Measurements from ENCODE around the gene CFAP43. TPM values are rescaled to one million over a fixed set of nuclear protein-coding genes. Genes with fewer than 3 reads are reported as not detected.
A peak's percentile ranks its signal among the peaks of the same experiment; 100 is the strongest.

The CFAP43 gene
- total RNA-seq = 0.08 TPM
- long read RNA-seq, partial matches to known transcripts = 0 of 1 reads
- long read RNA-seq, other reads (novel, unspliced or antisense) = 1 of 1 reads

GRCh38 chr10:104231784-104232612 is at the start of gene CFAP43:
Gene CFAP43 (minus strand): TSS chr10:104232364. CDS start chr10:104232246, 118 bp downstream.
- intact Hi-C loops (cut with DNase I) = loop anchor here (2.0 kb wide), 1 partner anchor 23 kb away; the partner anchor contains the start of gene GSTO1
- DNase-seq (ENCODE audit: low spot score) = peak; percentile 99

- intact Hi-C loops (cut with DNase I) = no loop called here
These were observed 49.5 kb upstream of the CFAP43 start for GRCh38 chr10:104281694-104282093.

GRCh38 chr10:104279550-104280259 is 47.5 kb upstream of the CFAP43 start:
- no peak for DNase-seq (ENCODE audit: low spot score)
- intact Hi-C loops (cut with DNase I) = no loop called here

More at GRCh38 chr10:104281694-104282093, 49.5 kb upstream of the CFAP43 start:
- no peak for DNase-seq (ENCODE audit: low spot score)

GRCh38 chr10:104277785-104278184 is 45.6 kb upstream of the CFAP43 start:
- intact Hi-C loops (cut with DNase I) = no loop called here
- DNase-seq (ENCODE audit: low spot score) = no peak

- intact Hi-C loops (cut with DNase I) = no loop called here
- DNase-seq (ENCODE audit: low spot score) = no peak
These were observed 44.0 kb upstream of the CFAP43 start for GRCh38 chr10:104276192-104276591.

GRCh38 chr10:104274762-104275721 is 42.9 kb upstream of the CFAP43 start:
- DNase-seq (ENCODE audit: low spot score) = no peak
- intact Hi-C loops (cut with DNase I) = no loop called here

- no peak for DNase-seq (ENCODE audit: low spot score)
- intact Hi-C loops (cut with DNase I) = no loop called here
These were observed 41.9 kb upstream of the CFAP43 start for GRCh38 chr10:104273899-104274575.

- intact Hi-C loops (cut with DNase I) = no loop called here
- no peak for DNase-seq (ENCODE audit: low spot score)
These were observed 41.1 kb upstream of the CFAP43 start for GRCh38 chr10:104273286-104273685.

- intact Hi-C loops (cut with DNase I) = loop anchor here (10.0 kb wide), 1 partner anchor 144 kb away; the partner anchor contains the start of gene SFR1
- DNase-seq (ENCODE audit: low spot score) = peak; percentile 99
These were observed 36.8 kb upstream of the CFAP43 start, which contains the start of gene GSTO2 for GRCh38 chr10:104268713-104269645. Gene GSTO2 (plus strand): TSS chr10:104269184. CDS start chr10:104274916, 5,732 bp downstream.

- DNase-seq (ENCODE audit: low spot score) = no peak
- intact Hi-C loops (cut with DNase I) = loop anchor here (10.0 kb wide), 1 partner anchor 144 kb away; the partner anchor contains the start of gene SFR1
These were observed 36.2 kb upstream of the CFAP43 start for GRCh38 chr10:104268405-104268712.

- no peak for DNase-seq (ENCODE audit: low spot score)
- intact Hi-C loops (cut with DNase I) = loop anchor here (10.0 kb wide), 1 partner anchor 143 kb away; the partner anchor contains the start of gene SFR1
These were observed 35.7 kb upstream of the CFAP43 start for GRCh38 chr10:104267721-104268404.

GRCh38 chr10:104264783-104265182 is 32.6 kb upstream of the CFAP43 start:
- no peak for DNase-seq (ENCODE audit: low spot score)
- intact Hi-C loops (cut with DNase I) = loop anchor here (10.0 kb wide), 1 partner anchor 140 kb away; the partner anchor contains the start of gene SFR1

- DNase-seq (ENCODE audit: low spot score) = no peak
- intact Hi-C loops (cut with DNase I) = loop anchor here (10.0 kb wide), 1 partner anchor 137 kb away; the partner anchor contains the start of gene SFR1
These were observed 29.9 kb upstream of the CFAP43 start for GRCh38 chr10:104262055-104262454.

GRCh38 chr10:104260775-104261115 is 28.6 kb upstream of the CFAP43 start:
- no peak for DNase-seq (ENCODE audit: low spot score)
- intact Hi-C loops (cut with DNase I) = loop anchor here (10.0 kb wide), 1 partner anchor 136 kb away; the partner anchor contains the start of gene SFR1

GRCh38 chr10:104259999-104260774 is 28.0 kb upstream of the CFAP43 start:
- no peak for DNase-seq (ENCODE audit: low spot score)
- intact Hi-C loops (cut with DNase I) = loop anchor here (10.0 kb wide), 1 partner anchor 135 kb away; the partner anchor contains the start of gene SFR1

GRCh38 chr10:104259456-104259855 is 27.3 kb upstream of the CFAP43 start:
- DNase-seq (ENCODE audit: low spot score) = no peak
- intact Hi-C loops (cut with DNase I) = no loop called here
